Endodermal cell (in vitro differentiated cells): ENCODE results near the gene PRAF2. TPM values are rescaled to one million over a fixed set of nuclear protein-coding genes. Genes with fewer than 3 reads are reported as not detected.
A peak's percentile ranks its signal among the peaks of the same experiment; 100 is the strongest.

Source experiments
- DNase-seq: peaks from one replicate; pipeline ENCODE4 v3.0.0-alpha.2; 2017
- H3K27ac ChIP-seq: 2 replicates; pipeline ENCODE4 v1.5.1; 2013; ENCODE audit warnings: mild to moderate bottlenecking, low read depth, low read length, moderate library complexity
- H3K27me3 ChIP-seq: 2 replicates; pipeline ENCODE4 v1.6.1; 2013; ENCODE audit warnings: mild to moderate bottlenecking, low read length, moderate library complexity; ENCODE audit not compliant: insufficient read depth, control insufficient read depth, poor library complexity, severe bottlenecking
- H3K36me3 ChIP-seq: 2 replicates; pipeline ENCODE4 v1.7.0; 2013; ENCODE audit warnings: mild to moderate bottlenecking, low read length, moderate library complexity; ENCODE audit not compliant: control insufficient read depth, insufficient read depth
- H3K4me1 ChIP-seq: one replicate; pipeline ENCODE4 v1.7.0; 2013; ENCODE audit warnings: low read length; ENCODE audit not compliant: control insufficient read depth, insufficient read depth
- H3K4me3 ChIP-seq: 2 replicates; pipeline ENCODE4 v1.5.1; 2013; ENCODE audit warnings: mild to moderate bottlenecking, low read length, moderate library complexity
- H3K9ac ChIP-seq: 2 replicates; pipeline ENCODE4 v1.6.1; 2013; ENCODE audit warnings: mild to moderate bottlenecking, low read length, moderate library complexity; ENCODE audit not compliant: poor library complexity, severe bottlenecking; ENCODE audit errors: extremely low read depth
- H3K9me3 ChIP-seq: 2 replicates; pipeline ENCODE4 v1.6.1; 2013; ENCODE audit warnings: mild to moderate bottlenecking, low read length, moderate library complexity; ENCODE audit not compliant: control insufficient read depth
- H3K27ac Mint-ChIP-seq: 2 replicates; pipeline ENCODE4 v1.8.0; 2020; ENCODE audit warnings: mixed read lengths
- H3K27me3 Mint-ChIP-seq: 2 replicates; pipeline ENCODE4 v1.8.0; 2021; ENCODE audit warnings: mild to moderate bottlenecking, mixed read lengths; ENCODE audit not compliant: insufficient read depth
- H3K36me3 Mint-ChIP-seq: 2 replicates; pipeline ENCODE4 v1.8.0; 2020; ENCODE audit warnings: low read depth, mixed read lengths
- H3K4me1 Mint-ChIP-seq: 2 replicates; pipeline ENCODE4 v1.8.0; 2020; ENCODE audit warnings: mixed read lengths
- H3K4me3 Mint-ChIP-seq: 2 replicates; pipeline ENCODE4 v1.8.0; 2020; ENCODE audit warnings: mild to moderate bottlenecking, moderate library complexity, mixed read lengths
- H3K9me3 Mint-ChIP-seq: 2 replicates; pipeline ENCODE4 v1.8.0; 2020; ENCODE audit warnings: mild to moderate bottlenecking, mixed read lengths
- WGBS, 2 experiments: methylation state at CpG; one replicate each; pipeline versions ENCODE4 v1.1.5 to v1.1.7; 2013; ENCODE audit warnings: missing lambda C conversion rate in 2 of 2, mixed read lengths in 1 of 2; ENCODE audit not compliant: insufficient coverage in 1 of 2, insufficient read length in 1 of 2; 5-methylcytosine and 5-hydroxymethylcytosine counted together
- total RNA-seq, 2 donors: library from RNA; stranded (reverse); fragmentation: NEBNext Ultra II Directional in 1 of 2; extraction: Animal tissue kit (Norgen Biotek cat#: 25700) in 1 of 2; gene quantifications; 2 replicates in 1 of 2; 3 replicates in 1 of 2; pipeline ENCODE4 v1.2.1, GENCODE V29; 2021
- TF ChIP-seq, protein P1 (sequence below): fragments of 200-600 bp; sonication (generic); conservative IDR thresholded peaks from 2 replicates; pipeline ENCODE4 v1.5.0; 2021; ENCODE audit warnings: antibody characterized with exemption, mild to moderate bottlenecking

The PRAF2 gene
- total RNA-seq, 2 donors from 2014 or later = 8.2 to 15.7 TPM

DNA sequence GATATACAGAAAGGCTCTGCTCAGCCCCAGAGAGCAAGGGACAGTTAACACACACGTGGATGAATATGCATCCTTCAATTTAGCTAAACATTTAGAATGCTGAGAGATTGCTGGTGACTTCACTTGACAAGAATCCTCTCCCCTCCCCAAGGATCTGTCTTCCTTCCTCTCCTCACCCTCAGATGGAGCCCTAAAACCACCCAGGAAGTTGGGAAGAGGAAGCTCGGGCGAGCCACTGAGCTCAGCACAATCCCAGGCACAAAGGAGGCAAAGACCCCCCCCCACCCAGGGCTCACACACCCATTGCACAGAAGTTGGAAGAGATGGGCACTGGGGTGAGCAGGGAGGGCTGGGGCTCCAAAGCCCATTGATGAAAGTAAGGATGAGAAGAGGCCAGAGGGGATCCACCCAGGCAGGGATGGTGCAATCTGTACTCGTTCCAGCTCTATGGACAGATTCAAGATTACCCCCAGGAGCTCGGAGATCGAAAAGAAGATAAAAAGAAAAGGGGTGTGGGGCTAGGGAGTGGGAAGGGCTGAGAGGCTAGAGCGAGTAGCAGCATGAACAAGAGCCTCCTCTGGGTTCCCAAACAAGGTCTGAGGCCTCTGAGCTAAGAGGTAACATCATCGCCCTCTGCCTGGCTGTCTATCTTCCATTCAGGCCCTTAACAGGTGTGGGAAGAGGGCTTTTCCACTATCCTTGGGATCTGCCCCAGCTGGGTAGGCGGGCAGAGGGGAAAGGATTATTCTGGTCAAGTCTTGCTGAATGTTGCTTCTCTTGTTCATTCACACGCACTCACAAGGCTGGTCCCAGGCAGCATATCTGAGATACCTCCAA is 31.8 kb downstream of the PRAF2 start:
- Histone ChIP-seq H3K9ac (peak overlapping the region; percentile 72), H3K9me3 (no peaks in the 10 kb centered on the region), H3K4me1 (peaks cover 3% of the 10 kb centered on the region), H3K36me3 (peaks cover 22% of the 10 kb centered on the region), H3K27ac (no peak overlapping the region), H3K27me3 (no peaks in the 10 kb centered on the region), H3K4me3 (peak overlapping the region; percentile 88)
- H3K27ac Mint-ChIP-seq = peak overlapping the region; percentile 96
- no peaks in the 10 kb centered on the region for H3K27me3 Mint-ChIP-seq
- H3K4me1 Mint-ChIP-seq = peaks cover 18% of the 10 kb centered on the region
- DNase-seq = peak; percentile 62
- peaks cover 21% of the 10 kb centered on the region for H3K36me3 Mint-ChIP-seq
- H3K9me3 Mint-ChIP-seq = peaks cover 71% of the 10 kb centered on the region
- peak overlapping the region; percentile 83 for H3K4me3 Mint-ChIP-seq
- WGBS, 2 experiments = 0 to 8% methylated on average over 1 to 8 of the region's 10 CpGs
- TF ChIP-seq, protein P1, sequence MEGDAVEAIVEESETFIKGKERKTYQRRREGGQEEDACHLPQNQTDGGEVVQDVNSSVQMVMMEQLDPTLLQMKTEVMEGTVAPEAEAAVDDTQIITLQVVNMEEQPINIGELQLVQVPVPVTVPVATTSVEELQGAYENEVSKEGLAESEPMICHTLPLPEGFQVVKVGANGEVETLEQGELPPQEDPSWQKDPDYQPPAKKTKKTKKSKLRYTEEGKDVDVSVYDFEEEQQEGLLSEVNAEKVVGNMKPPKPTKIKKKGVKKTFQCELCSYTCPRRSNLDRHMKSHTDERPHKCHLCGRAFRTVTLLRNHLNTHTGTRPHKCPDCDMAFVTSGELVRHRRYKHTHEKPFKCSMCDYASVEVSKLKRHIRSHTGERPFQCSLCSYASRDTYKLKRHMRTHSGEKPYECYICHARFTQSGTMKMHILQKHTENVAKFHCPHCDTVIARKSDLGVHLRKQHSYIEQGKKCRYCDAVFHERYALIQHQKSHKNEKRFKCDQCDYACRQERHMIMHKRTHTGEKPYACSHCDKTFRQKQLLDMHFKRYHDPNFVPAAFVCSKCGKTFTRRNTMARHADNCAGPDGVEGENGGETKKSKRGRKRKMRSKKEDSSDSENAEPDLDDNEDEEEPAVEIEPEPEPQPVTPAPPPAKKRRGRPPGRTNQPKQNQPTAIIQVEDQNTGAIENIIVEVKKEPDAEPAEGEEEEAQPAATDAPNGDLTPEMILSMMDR = no peak

DNA sequence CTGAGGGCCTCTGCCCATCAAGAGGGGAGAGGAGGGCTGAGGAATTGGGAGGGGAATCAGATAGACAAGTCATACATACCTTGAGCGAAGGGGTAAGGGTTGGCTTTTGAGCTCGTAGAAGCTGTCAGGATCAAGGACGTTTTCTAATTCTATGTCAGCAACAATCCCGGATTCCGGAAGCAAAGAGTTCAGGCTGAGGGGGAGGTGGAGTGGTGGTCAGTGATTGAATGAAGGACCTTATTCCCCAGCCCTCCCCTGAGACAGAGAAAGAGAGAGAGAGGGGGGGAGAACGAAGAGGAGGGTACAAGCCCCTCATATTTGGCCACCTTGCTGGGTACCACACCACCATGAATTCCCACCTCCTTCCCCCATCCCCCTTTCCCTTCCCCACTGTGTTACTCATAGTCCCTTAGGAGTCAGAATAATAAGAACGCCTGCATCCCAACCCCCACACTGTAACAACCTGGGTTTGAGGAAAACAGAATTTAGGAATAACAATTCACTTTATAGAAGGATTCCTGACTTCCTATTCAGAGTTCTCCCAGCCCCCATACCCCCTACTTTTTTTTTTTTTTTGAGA is 33.3 kb downstream of the PRAF2 start:
- H3K27me3 Mint-ChIP-seq = no peaks in the 10 kb centered on the region
- H3K27me3 ChIP-seq = no peaks in the 10 kb centered on the region
- peaks cover 18% of the 10 kb centered on the region for H3K4me1 Mint-ChIP-seq
- no peaks in the 10 kb centered on the region for H3K9me3 ChIP-seq
- H3K27ac ChIP-seq = peak overlapping the region; percentile 68
- WGBS, 2 experiments = 13 to 40% methylated on average over 1 to 5 of the region's 7 CpGs
- H3K4me3 Mint-ChIP-seq = peak overlapping the region; percentile 83
- peaks cover 25% of the 10 kb centered on the region for H3K36me3 ChIP-seq
- H3K27ac Mint-ChIP-seq = peak overlapping the region; percentile 96
- TF ChIP-seq, protein P1 = no peak
- peak overlapping the region; percentile 88 for H3K4me3 ChIP-seq
- DNase-seq = no peak
- peaks cover 22% of the 10 kb centered on the region for H3K36me3 Mint-ChIP-seq
- H3K9ac ChIP-seq = no peak overlapping the region
- peaks cover 65% of the 10 kb centered on the region for H3K9me3 Mint-ChIP-seq
- peaks cover 3% of the 10 kb centered on the region for H3K4me1 ChIP-seq

DNA sequence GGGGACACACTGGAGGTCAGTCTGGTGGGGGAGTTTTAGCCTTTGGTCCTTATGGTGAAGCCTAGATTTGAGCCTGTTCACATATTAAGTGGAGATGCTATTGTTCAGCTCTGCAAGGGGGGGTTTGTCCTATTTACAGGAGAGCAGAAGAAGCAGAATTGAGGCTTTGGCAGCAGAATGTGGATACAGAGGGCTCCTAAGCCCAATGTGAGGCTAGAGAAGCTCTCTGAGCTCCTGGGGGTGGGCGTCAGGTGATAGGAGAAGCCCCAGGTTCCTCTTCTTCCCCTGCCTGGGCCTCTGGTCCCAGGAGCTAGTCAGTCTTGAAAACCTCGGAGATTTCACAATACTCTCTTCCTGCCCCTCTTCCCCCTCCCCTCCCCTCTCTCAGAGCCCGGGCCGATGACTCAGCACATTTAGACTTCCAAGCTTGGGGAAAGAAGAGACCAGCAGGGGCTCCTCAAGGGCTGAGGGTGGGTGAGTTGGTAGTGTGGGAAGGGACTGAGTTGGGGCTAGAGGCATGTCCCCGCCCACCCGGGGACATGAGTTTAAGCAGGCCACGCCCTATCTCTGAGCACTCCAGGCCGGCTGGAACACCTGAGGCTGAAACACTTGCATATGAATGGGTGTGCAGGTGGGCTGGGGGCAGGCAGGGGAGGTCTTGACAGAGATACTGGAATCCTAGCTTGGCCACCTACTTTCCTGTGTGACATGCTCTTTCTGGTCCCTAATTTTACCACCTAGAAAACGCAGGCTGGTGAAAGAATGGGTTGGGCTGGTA is 34.0 kb downstream of the PRAF2 start:
- Histone ChIP-seq H3K4me1 (peaks cover 3% of the 10 kb centered on the region), H3K27me3 (no peaks in the 10 kb centered on the region), H3K27ac (peak overlapping the region; percentile 72), H3K9me3 (no peaks in the 10 kb centered on the region), H3K36me3 (peaks cover 25% of the 10 kb centered on the region), H3K4me3 (peak overlapping the region; percentile 88), H3K9ac (peak overlapping the region; percentile 34)
- Mint-ChIP-seq H3K9me3 (peaks cover 61% of the 10 kb centered on the region), H3K4me3 (peak overlapping the region; percentile 83), H3K27ac (peak overlapping the region; percentile 96), H3K4me1 (peaks cover 18% of the 10 kb centered on the region), H3K36me3 (peaks cover 23% of the 10 kb centered on the region), H3K27me3 (no peaks in the 10 kb centered on the region)
- DNase-seq = peak; percentile 96
- TF ChIP-seq, protein P1 = no peak
- 5% methylated on average over 9 of the region's 9 CpGs; no CpG with 5 or more reads in 1 of the 2 experiments for WGBS, 2 experiments
